ENCODE data around the gene DNAAF8. TPM values are rescaled to one million over a fixed set of nuclear protein-coding genes. Genes with fewer than 3 reads are reported as not detected.

DNAAF8 gene
- total and polyA plus RNA-seq, 2 of the 4 experiments (the other 2 are of a cell fraction): 0.54 to 1.7 TPM

DNA sequence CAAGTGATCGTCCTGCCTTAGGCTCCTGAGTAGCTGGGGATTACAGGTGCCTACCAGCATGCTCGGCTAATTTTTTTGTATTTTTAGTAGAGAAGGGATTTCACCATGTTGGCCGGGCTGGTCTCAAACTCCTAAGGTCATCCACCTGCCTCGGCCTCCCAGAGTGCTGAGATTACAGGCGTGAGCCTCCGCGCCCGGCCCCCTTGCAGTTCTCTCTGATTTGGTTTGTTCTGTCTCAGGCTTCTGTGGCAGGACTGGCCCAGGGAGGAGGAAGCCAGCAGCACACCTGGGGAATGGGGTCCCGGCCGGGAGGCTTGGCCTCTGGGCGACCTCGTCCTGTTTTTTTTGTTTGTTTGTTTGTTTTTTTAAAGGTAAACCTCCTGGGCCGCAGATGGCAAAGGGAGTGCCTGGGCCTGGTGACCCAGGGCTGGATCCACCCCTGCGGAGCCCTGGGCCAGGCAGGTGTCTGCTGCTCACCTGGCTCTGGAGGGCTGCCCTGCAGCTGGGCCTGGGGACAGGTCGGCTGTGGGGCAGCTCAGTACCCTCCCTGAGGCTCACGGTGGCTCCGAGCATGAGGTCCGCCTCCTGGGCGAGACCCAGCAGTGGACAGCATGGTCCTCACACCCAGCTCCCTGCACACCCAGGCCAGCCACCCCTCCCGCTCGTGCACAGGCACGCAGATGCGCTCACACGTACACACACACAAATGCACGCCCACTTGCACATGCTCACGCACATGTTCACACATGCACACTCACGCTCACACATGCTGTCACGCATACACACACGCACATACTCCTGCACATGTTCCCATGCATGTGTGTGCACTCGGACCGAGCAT lies 44.3 kb upstream of the DNAAF8 start:
- CTCF ChIA-PET: no interaction called here
- no peak overlapping the region for H2BK20ac ChIP-seq (ENCODE audit: low read depth, low read length)
- no peak for DNase-seq
- no peak overlapping the region for H2BK5ac ChIP-seq (ENCODE audit: low read depth, low read length, poor library complexity, severe bottlenecking)
- in situ Hi-C loops (cut with MboI; ENCODE audit: low sequenced_read_pairs): no loop called here
- 87% methylated on average over 16 of the region's 31 CpGs; no CpG with 5 or more reads in 1 of the 2 experiments for WGBS, 2 experiments (ENCODE audit: extremely low coverage in 2 of 2, insufficient read length in 1 of 2)
- no peaks in the 10 kb centered on the region for H3K9me3 ChIP-seq (ENCODE audit: control insufficient read depth, insufficient read depth, low read length)
- no peak overlapping the region for H3K4me3 ChIP-seq (ENCODE audit: insufficient read depth, low read depth, low read length)
- no peak overlapping the region for H2AK9ac ChIP-seq (replicated peaks; ENCODE audit: low read depth, low read length, poor library complexity)
- H3K4me1 ChIP-seq (ENCODE audit: control insufficient read depth, insufficient read depth, low read length): peaks cover 5% of the 10 kb centered on the region
- H2AK5ac ChIP-seq (ENCODE audit: low read depth, low read length): no peak overlapping the region
- H3K56ac ChIP-seq (ENCODE audit: extremely low read depth, insufficient read depth, low read length): no peak overlapping the region
- peaks cover 30% of the 10 kb centered on the region for H3K36me3 ChIP-seq (ENCODE audit: control insufficient read depth, insufficient read depth, low read length)
- no peak overlapping the region for H4K5ac ChIP-seq (ENCODE audit: low read depth, low read length)
- no peak for ATAC-seq (ENCODE audit: low read depth)
- H3K9me1 ChIP-seq (ENCODE audit: insufficient read depth, low read length): peaks cover 5% of the 10 kb centered on the region; the same call in 1 of the 2 replicates
- intact Hi-C loops (cut with micrococcal nuclease): no loop called here
- H4K91ac ChIP-seq (ENCODE audit: insufficient read depth, low read depth, low read length): no peak overlapping the region
- no peak overlapping the region for H3K18ac ChIP-seq (ENCODE audit: low read depth, low read length)
- no peaks in the 10 kb centered on the region for H3K27me3 ChIP-seq (ENCODE audit: control insufficient read depth, insufficient read depth, low read length)
- peaks cover 9% of the 10 kb centered on the region for H4K20me1 ChIP-seq (ENCODE audit: insufficient read depth, low read length)
- dilution Hi-C loops (cut with HindIII; ENCODE audit: low sequenced_read_pairs, unreplicated experiment): no loop called here
- POLR2A ChIA-PET (ENCODE audit: unreplicated experiment): no interaction called here
- peaks cover 0 to 15% of the 10 kb centered on the region in 2 experiments; a peak in 3 of 4 replicates for H3K79me1 ChIP-seq (ENCODE audit: low read depth in 1 of 2, low read length in 2 of 2)
- no peak overlapping the region for H3K9ac ChIP-seq (ENCODE audit: low read depth, low read length)
- no peak for TF ChIP-seq SMC3 (IDR thresholded peaks at IDR 0.05; ENCODE audit: low read depth, low read length)
- no peak for TF ChIP-seq USF2 (IDR thresholded peaks at IDR 0.05; ENCODE audit: low read depth, low read length)
- no peak for TF ChIP-seq MAZ (IDR thresholded peaks at IDR 0.05; ENCODE audit: borderline replicate concordance, low read depth, low read length)
- no peak for TF ChIP-seq CEBPB (IDR thresholded peaks at IDR 0.05; ENCODE audit: low read depth, low read length)
- no peak for TF ChIP-seq CHD1 (IDR thresholded peaks at IDR 0.05; ENCODE audit: low read depth, low read length)
- no peak for TF ChIP-seq MXI1 (IDR thresholded peaks at IDR 0.05; ENCODE audit: borderline replicate concordance, low read depth, low read length)
- TF ChIP-seq RAD21 (IDR thresholded peaks at IDR 0.05; ENCODE audit: low read length): no peak
- TF ChIP-seq NFE2L2 (IDR thresholded peaks at IDR 0.05; ENCODE audit: low read depth, low read length): no peak
- no peak overlapping the region for H3K14ac ChIP-seq (replicated peaks; ENCODE audit: low read depth, low read length)
- no peak overlapping the region for H3K27ac ChIP-seq (ENCODE audit: insufficient read depth, low read length)
- H3K23ac ChIP-seq (ENCODE audit: low read depth, low read length): no peak overlapping the region
- peak overlapping the region; percentile 14 for H2AFZ ChIP-seq (replicated peaks; ENCODE audit: low read length, poor library complexity)
- H2BK120ac ChIP-seq (ENCODE audit: low read depth, low read length): no peak overlapping the region
- BruUV-seq (replicated peaks): TSS peak; percentile 78
- H3K4ac ChIP-seq (ENCODE audit: low read depth, low read length): no peak overlapping the region
- H3K4me2 ChIP-seq (ENCODE audit: low read depth, low read length): no peak overlapping the region
- H4K8ac ChIP-seq (ENCODE audit: low read depth in 2 of 2, low read length in 2 of 2): no peak overlapping the region
- H2BK15ac ChIP-seq (ENCODE audit: low read depth, low read length): no peak overlapping the region

All from IMR-90 (cell line).